ENCODE results near the gene MT1E.

DNA sequence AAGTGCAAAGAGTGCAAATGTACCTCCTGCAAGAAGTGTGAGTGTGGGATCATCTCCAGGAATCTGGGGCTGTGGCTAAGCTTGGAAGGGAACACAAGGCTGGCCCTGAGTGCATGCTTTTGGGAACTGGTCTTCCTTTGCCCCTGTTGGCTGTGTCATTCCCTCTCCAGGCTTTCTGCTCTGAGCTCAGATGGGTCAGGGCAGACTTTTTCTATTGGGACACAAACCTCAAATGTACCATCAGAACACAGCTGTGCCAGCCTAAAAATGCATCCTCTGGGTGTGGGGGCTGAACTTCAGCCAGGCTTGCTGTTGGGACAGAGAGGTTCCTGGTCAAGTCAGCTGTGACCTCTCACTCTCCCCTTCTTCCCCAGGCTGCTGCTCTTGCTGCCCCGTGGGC, 27.0 kb downstream of the MT1E start:
- TF ChIP-seq, protein P1, sequence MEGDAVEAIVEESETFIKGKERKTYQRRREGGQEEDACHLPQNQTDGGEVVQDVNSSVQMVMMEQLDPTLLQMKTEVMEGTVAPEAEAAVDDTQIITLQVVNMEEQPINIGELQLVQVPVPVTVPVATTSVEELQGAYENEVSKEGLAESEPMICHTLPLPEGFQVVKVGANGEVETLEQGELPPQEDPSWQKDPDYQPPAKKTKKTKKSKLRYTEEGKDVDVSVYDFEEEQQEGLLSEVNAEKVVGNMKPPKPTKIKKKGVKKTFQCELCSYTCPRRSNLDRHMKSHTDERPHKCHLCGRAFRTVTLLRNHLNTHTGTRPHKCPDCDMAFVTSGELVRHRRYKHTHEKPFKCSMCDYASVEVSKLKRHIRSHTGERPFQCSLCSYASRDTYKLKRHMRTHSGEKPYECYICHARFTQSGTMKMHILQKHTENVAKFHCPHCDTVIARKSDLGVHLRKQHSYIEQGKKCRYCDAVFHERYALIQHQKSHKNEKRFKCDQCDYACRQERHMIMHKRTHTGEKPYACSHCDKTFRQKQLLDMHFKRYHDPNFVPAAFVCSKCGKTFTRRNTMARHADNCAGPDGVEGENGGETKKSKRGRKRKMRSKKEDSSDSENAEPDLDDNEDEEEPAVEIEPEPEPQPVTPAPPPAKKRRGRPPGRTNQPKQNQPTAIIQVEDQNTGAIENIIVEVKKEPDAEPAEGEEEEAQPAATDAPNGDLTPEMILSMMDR (IDR thresholded peaks at IDR 0.05): no peak
- no peak for TF ChIP-seq EZH2 (IDR thresholded peaks at IDR 0.05; ENCODE audit: borderline replicate concordance, insufficient read depth, low read depth, low read length, poor library complexity, severe bottlenecking)
